Measurements from ENCODE around the gene BPIFB1. TPM values are rescaled to one million over a fixed set of nuclear protein-coding genes. Genes with fewer than 3 reads are reported as not detected.

BPIFB1 gene
- total RNA-seq, 2 donors from 2014 or later, result 0.24 to 0.26 TPM

DNA sequence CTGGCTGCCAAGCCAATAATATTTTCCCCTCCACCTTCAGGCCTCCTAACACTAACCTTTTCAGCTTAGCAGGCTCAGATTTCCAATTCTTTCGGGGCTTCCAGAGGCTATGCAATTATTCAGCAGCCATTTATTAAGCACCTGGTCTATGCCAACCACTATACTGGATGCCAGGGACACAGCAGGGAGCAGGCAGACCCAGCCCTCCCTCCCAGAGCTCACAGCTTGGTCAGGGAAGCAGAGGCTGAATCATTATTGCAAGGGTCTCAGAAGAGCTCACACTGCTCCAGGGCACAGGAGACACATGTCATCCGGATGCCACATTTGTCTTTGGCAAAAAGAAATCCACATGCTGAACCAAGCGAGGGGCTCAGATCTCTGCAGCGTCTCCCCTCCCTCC is 1.3 kb downstream of the BPIFB1 start:
- TF ChIP-seq, protein P1, sequence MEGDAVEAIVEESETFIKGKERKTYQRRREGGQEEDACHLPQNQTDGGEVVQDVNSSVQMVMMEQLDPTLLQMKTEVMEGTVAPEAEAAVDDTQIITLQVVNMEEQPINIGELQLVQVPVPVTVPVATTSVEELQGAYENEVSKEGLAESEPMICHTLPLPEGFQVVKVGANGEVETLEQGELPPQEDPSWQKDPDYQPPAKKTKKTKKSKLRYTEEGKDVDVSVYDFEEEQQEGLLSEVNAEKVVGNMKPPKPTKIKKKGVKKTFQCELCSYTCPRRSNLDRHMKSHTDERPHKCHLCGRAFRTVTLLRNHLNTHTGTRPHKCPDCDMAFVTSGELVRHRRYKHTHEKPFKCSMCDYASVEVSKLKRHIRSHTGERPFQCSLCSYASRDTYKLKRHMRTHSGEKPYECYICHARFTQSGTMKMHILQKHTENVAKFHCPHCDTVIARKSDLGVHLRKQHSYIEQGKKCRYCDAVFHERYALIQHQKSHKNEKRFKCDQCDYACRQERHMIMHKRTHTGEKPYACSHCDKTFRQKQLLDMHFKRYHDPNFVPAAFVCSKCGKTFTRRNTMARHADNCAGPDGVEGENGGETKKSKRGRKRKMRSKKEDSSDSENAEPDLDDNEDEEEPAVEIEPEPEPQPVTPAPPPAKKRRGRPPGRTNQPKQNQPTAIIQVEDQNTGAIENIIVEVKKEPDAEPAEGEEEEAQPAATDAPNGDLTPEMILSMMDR (conservative IDR thresholded peaks at IDR 0.05), result no peak
- no peak overlapping the region for H3K4me3 ChIP-seq (ENCODE audit: low read length)
- Mint-ChIP-seq H3K4me3 (no peak overlapping the region), H3K4me1 (peaks cover 5% of the 10 kb centered on the region), H3K27me3 (ENCODE audit: insufficient read depth) (peaks cover 22% of the 10 kb centered on the region), H3K9me3 (no peaks in the 10 kb centered on the region), H3K27ac (no peak overlapping the region), H3K36me3 (ENCODE audit: low read depth) (no peaks in the 10 kb centered on the region)
- H3K36me3 ChIP-seq (ENCODE audit: control insufficient read depth, insufficient read depth, low read length), result no peaks in the 10 kb centered on the region
- H3K9ac ChIP-seq (ENCODE audit: extremely low read depth, low read length, poor library complexity, severe bottlenecking), result no peak overlapping the region
- WGBS, 2 experiments (ENCODE audit: insufficient coverage in 1 of 2, insufficient read length in 1 of 2), result 90 to 96% methylated on average over 3 to 4 of the region's 4 CpGs
- H3K4me1 ChIP-seq (ENCODE audit: control insufficient read depth, insufficient read depth, low read length), result no peaks in the 10 kb centered on the region
- H3K9me3 ChIP-seq (ENCODE audit: control insufficient read depth, low read length), result no peaks in the 10 kb centered on the region
- no peaks in the 10 kb centered on the region for H3K27me3 ChIP-seq (ENCODE audit: control insufficient read depth, insufficient read depth, low read length, poor library complexity, severe bottlenecking)
- H3K27ac ChIP-seq (ENCODE audit: low read depth, low read length), result no peak overlapping the region
- no peak for DNase-seq

DNA sequence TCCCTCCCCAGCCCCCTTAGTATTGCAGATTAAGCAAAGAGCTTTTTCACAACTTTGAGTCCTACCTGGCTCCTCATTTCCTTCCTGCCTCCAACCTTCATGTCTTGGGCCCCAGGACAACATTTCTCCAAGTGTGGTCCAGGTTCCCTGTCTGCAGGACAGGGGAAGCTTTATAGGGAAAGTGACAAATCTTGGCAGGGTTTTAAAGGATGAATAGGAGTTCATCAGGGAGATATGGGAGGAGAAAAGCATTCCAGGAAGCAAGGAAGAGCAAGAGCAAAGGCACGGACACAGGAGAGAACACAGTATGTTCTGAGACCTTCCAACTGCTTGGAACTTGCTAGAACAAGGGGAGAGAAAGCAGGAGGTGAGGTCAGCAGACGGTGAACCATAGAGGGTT is 1.9 kb downstream of the BPIFB1 start:
- WGBS, 2 experiments (ENCODE audit: insufficient coverage in 1 of 2, insufficient read length in 1 of 2), result 82 to 83% methylated on average over 2 of the region's 2 CpGs
- no peak overlapping the region for H3K9ac ChIP-seq (ENCODE audit: extremely low read depth, low read length, poor library complexity, severe bottlenecking)
- H3K4me1 Mint-ChIP-seq, result peaks cover 5% of the 10 kb centered on the region
- no peaks in the 10 kb centered on the region for H3K27me3 ChIP-seq (ENCODE audit: control insufficient read depth, insufficient read depth, low read length, poor library complexity, severe bottlenecking)
- peaks cover 24% of the 10 kb centered on the region for H3K27me3 Mint-ChIP-seq (ENCODE audit: insufficient read depth)
- no peak overlapping the region for H3K27ac Mint-ChIP-seq
- H3K36me3 ChIP-seq (ENCODE audit: control insufficient read depth, insufficient read depth, low read length), result no peaks in the 10 kb centered on the region
- TF ChIP-seq, protein P1 (conservative IDR thresholded peaks at IDR 0.05), result no peak
- no peak overlapping the region for H3K4me3 ChIP-seq (ENCODE audit: low read length)
- no peak overlapping the region for H3K4me3 Mint-ChIP-seq
- H3K27ac ChIP-seq (ENCODE audit: low read depth, low read length), result no peak overlapping the region
- H3K36me3 Mint-ChIP-seq (ENCODE audit: low read depth), result no peaks in the 10 kb centered on the region
- H3K9me3 Mint-ChIP-seq, result no peaks in the 10 kb centered on the region
- no peak for DNase-seq
- no peaks in the 10 kb centered on the region for H3K4me1 ChIP-seq (ENCODE audit: control insufficient read depth, insufficient read depth, low read length)
- H3K9me3 ChIP-seq (ENCODE audit: control insufficient read depth, low read length), result no peaks in the 10 kb centered on the region

DNA sequence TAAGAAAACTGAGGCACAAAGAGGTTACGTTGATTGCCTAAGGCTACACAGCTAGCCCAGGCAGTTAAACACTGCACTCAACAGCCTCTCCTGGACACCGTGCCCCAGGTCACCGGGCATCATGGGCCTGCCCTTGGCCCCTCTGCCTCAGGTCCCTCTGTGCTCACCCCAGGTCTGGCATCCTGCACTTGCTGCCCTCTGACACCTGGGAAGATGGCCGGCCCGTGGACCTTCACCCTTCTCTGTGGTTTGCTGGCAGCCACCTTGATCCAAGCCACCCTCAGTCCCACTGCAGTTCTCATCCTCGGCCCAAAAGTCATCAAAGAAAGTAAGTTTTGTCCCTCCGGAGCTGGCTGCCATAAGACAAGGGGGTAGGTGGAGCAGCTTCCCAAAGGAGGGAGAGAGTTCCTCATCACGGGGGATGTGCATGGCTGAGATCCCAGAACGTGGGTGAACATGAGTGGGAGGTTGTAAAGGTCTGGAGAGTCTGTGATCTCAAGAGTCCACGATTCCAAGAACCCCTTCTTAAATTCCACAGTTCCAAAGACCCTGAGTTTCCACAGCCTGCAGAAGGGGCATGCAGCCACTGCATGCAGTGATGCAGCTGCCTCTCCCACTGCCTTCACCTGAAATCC is 3.0 kb downstream of the BPIFB1 start:
- peaks cover 5% of the 10 kb centered on the region for H3K4me1 Mint-ChIP-seq
- Histone ChIP-seq H3K27ac (ENCODE audit: low read depth, low read length) (no peak overlapping the region), H3K9me3 (ENCODE audit: control insufficient read depth, low read length) (no peaks in the 10 kb centered on the region), H3K4me1 (ENCODE audit: control insufficient read depth, insufficient read depth, low read length) (no peaks in the 10 kb centered on the region), H3K4me3 (ENCODE audit: low read length) (no peak overlapping the region), H3K27me3 (ENCODE audit: control insufficient read depth, insufficient read depth, low read length, poor library complexity, severe bottlenecking) (no peaks in the 10 kb centered on the region), H3K36me3 (ENCODE audit: control insufficient read depth, insufficient read depth, low read length) (no peaks in the 10 kb centered on the region), H3K9ac (ENCODE audit: extremely low read depth, low read length, poor library complexity, severe bottlenecking) (no peak overlapping the region)
- no peaks in the 10 kb centered on the region for H3K9me3 Mint-ChIP-seq
- TF ChIP-seq, protein P1 (conservative IDR thresholded peaks at IDR 0.05), result no peak
- peaks cover 24% of the 10 kb centered on the region for H3K27me3 Mint-ChIP-seq (ENCODE audit: insufficient read depth)
- H3K36me3 Mint-ChIP-seq (ENCODE audit: low read depth), result no peaks in the 10 kb centered on the region
- WGBS, 2 experiments (ENCODE audit: insufficient coverage in 1 of 2, insufficient read length in 1 of 2), result 88 to 100% methylated on average over 4 to 10 of the region's 10 CpGs
- DNase-seq, result no peak
- no peak overlapping the region for H3K27ac Mint-ChIP-seq
- H3K4me3 Mint-ChIP-seq, result no peak overlapping the region
